MCF 10A (cell line): ENCODE results near the gene PARD3. TPM values are rescaled to one million over a fixed set of nuclear protein-coding genes. Genes with fewer than 3 reads are reported as not detected.

Experiments
- BruUV-seq: library from RNA; stranded (reverse); fragments of 400-500 nt; replicated peaks from 2 replicates; lab custom pipeline; 2021; lab: Mats Ljungman, UMichigan
- CTCF ChIA-PET: fragments of 300-600 bp; sonication (Branson Sonifier 250); formaldehyde crosslinking; extraction: SDS; loops from one replicate; lab custom pipeline; 2021; ENCODE audit warnings: antibody characterized with exemption, inconsistent platforms; lab: Yijun Ruan, JAX
- POLR2A ChIA-PET: fragments of 300-600, 350-650 bp; sonication (Branson Sonifier 250); formaldehyde crosslinking; extraction: SDS; loops from one replicate; lab custom pipeline; 2020; ENCODE audit warnings: antibody characterized with exemption, inconsistent platforms; lab: Yijun Ruan, JAX
- DNase-seq: peaks from one replicate; pipeline ENCODE4 v3.0.0-alpha.2; 2018; ENCODE audit not compliant: unreplicated experiment
- H3K27ac Mint-ChIP-seq: one replicate; pipeline ENCODE4 v1.8.0; 2022; ENCODE audit warnings: mild to moderate bottlenecking, low read depth, mixed read lengths; ENCODE audit not compliant: unreplicated experiment
- H3K27me3 Mint-ChIP-seq: one replicate; pipeline ENCODE4 v1.8.0; 2022; ENCODE audit warnings: mixed read lengths; ENCODE audit not compliant: insufficient read depth, unreplicated experiment
- H3K36me3 Mint-ChIP-seq: one replicate; pipeline ENCODE4 v1.8.0; 2022; ENCODE audit warnings: mild to moderate bottlenecking, moderate library complexity, mixed read lengths; ENCODE audit not compliant: insufficient read depth, unreplicated experiment
- H3K4me1 Mint-ChIP-seq: one replicate; pipeline ENCODE4 v1.8.0; 2022; ENCODE audit warnings: mixed read lengths; ENCODE audit not compliant: insufficient read depth, unreplicated experiment
- H3K4me3 Mint-ChIP-seq: one replicate; pipeline ENCODE4 v1.8.0; 2022; ENCODE audit warnings: mild to moderate bottlenecking, moderate library complexity, mixed read lengths; ENCODE audit not compliant: unreplicated experiment
- H3K9me3 Mint-ChIP-seq: one replicate; pipeline ENCODE4 v1.8.0; 2022; ENCODE audit warnings: mixed read lengths; ENCODE audit not compliant: unreplicated experiment
- intact Hi-C: fragments of 100-400 bp; cut with micrococcal nuclease; formaldehyde crosslinking; loops from 2 replicates; pipeline ENCODE4 v1.14.1; 2022
- total RNA-seq: library from RNA; stranded (reverse); gene quantifications from 2 replicates; pipeline ENCODE4 v1.2.3, GENCODE V29; 2022
- TF ChIP-seq, protein P1 (sequence below): fragments of 200-600 bp; IDR thresholded peaks from one replicate; pipeline ENCODE4 v1.8.0; 2022; ENCODE audit warnings: antibody characterized with exemption, mild to moderate bottlenecking; ENCODE audit not compliant: unreplicated experiment

PARD3 gene
- total RNA-seq, 1 experiment from 2014 or later: 70.0 TPM

- H3K27me3 Mint-ChIP-seq: no peaks in the 10 kb centered on the region
- intact Hi-C loops: loop anchor here (1.0 to 5.0 kb wide), 4 partner anchors 91 to 303 kb away; partner anchors contain the start of gene PARD3
- ChIA-PET POLR2A (interaction anchor here (0.9 to 2.8 kb wide), 9 partner anchors 8 to 304 kb away, joined by 3 to 13 read pairs (median 4); no protein-coding TSS in a partner anchor), CTCF (interaction anchor here (0.6 to 3.3 kb wide), 27 partner anchors 8 to 318 kb away, joined by 3 to 29 read pairs (median 5); no protein-coding TSS in a partner anchor)
- H3K9me3 Mint-ChIP-seq: no peaks in the 10 kb centered on the region
- H3K36me3 Mint-ChIP-seq: peaks cover 13% of the 10 kb centered on the region
- H3K4me3 Mint-ChIP-seq: peak overlapping the region; percentile 51
- BruUV-seq: no TSS peak
- DNase-seq: peak; percentile 69
- H3K27ac Mint-ChIP-seq: peak overlapping the region; percentile 10
- TF ChIP-seq, protein P1, sequence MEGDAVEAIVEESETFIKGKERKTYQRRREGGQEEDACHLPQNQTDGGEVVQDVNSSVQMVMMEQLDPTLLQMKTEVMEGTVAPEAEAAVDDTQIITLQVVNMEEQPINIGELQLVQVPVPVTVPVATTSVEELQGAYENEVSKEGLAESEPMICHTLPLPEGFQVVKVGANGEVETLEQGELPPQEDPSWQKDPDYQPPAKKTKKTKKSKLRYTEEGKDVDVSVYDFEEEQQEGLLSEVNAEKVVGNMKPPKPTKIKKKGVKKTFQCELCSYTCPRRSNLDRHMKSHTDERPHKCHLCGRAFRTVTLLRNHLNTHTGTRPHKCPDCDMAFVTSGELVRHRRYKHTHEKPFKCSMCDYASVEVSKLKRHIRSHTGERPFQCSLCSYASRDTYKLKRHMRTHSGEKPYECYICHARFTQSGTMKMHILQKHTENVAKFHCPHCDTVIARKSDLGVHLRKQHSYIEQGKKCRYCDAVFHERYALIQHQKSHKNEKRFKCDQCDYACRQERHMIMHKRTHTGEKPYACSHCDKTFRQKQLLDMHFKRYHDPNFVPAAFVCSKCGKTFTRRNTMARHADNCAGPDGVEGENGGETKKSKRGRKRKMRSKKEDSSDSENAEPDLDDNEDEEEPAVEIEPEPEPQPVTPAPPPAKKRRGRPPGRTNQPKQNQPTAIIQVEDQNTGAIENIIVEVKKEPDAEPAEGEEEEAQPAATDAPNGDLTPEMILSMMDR: peak; percentile 53
- H3K4me1 Mint-ChIP-seq: peaks cover 41% of the 10 kb centered on the region
These were observed 91.3 kb downstream of the PARD3 start for GRCh38 chr10:34723750-34724149.

DNA sequence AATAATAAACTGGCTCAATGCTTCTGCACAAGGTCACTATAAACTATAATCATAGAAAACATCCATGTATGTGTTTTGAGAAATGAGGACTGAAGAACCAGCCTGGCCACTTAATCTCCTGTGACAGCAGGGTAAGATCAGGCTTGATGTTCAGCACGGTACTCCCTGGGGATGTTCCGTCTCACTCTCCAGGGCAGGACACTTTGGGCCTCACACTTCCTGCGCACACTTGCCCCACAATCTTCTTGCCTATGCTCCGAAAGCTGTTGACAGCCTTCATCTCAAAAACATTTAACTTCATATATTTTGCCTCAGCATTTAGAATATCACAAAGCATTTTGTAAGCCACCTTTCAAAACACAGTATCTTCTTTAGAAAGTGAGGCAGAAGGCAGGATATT is 92.7 kb downstream of the PARD3 start:
- TF ChIP-seq, protein P1: no peak
- DNase-seq: no peak
- H3K27ac Mint-ChIP-seq: peak overlapping the region; percentile 57
- intact Hi-C loops: loop anchor here (2.0 to 5.0 kb wide), 2 partner anchors 92 to 270 kb away; partner anchors contain the start of gene PARD3
- BruUV-seq: no TSS peak
- no peaks in the 10 kb centered on the region for H3K27me3 Mint-ChIP-seq
- H3K36me3 Mint-ChIP-seq: peaks cover 13% of the 10 kb centered on the region
- no peaks in the 10 kb centered on the region for H3K9me3 Mint-ChIP-seq
- H3K4me1 Mint-ChIP-seq: peaks cover 37% of the 10 kb centered on the region
- ChIA-PET CTCF (interaction anchor here (1.2 to 2.1 kb wide), 7 partner anchors 9 to 319 kb away, joined by 3 to 9 read pairs (median 5); no protein-coding TSS in a partner anchor), POLR2A (interaction anchor here (0.7 to 3.0 kb wide), 5 partner anchors 9 to 55 kb away, joined by 3 to 21 read pairs (median 4); no protein-coding TSS in a partner anchor)
- H3K4me3 Mint-ChIP-seq: no peak overlapping the region

- peak; percentile 50 for DNase-seq
- intact Hi-C loops: loop anchor here (1.0 to 5.0 kb wide), 2 partner anchors 55 to 271 kb away; no protein-coding TSS in a partner anchor
- Mint-ChIP-seq H3K4me1 (peaks cover 32% of the 10 kb centered on the region), H3K9me3 (no peaks in the 10 kb centered on the region), H3K36me3 (peaks cover 8% of the 10 kb centered on the region), H3K4me3 (peak overlapping the region; percentile 45), H3K27me3 (no peaks in the 10 kb centered on the region), H3K27ac (peak overlapping the region; percentile 55)
- POLR2A ChIA-PET: interaction anchor here (0.7 to 3.0 kb wide), 11 partner anchors 10 to 297 kb away, joined by 3 to 21 read pairs (median 3); no protein-coding TSS in a partner anchor
- BruUV-seq: no TSS peak
- CTCF ChIA-PET: interaction anchor here (0.5 to 2.1 kb wide), 8 partner anchors 27 to 273 kb away, joined by 3 to 9 read pairs (median 4); no protein-coding TSS in a partner anchor
- TF ChIP-seq, protein P1: no peak
These were observed 93.8 kb downstream of the PARD3 start for GRCh38 chr10:34721208-34721840.

DNA sequence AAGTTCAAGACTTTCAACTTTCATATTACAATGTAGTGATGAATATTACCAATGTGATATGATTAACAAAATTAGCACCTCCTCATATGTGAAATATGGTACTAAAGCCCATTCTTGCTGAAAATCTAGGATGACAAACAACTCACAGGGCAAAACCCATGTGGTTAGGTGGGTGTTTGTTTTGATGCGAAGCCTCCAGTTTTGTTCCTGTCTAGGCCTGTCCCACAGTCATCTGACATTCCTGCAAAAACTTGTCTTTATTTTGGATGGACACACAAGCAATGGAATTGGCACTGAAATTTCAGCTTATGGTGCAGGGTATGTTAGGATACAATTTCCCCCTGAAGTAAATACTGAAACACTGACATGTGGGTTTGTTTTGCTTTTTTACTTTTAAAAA is 95.3 kb downstream of the PARD3 start:
- ChIA-PET CTCF (interaction anchor here (0.8 kb wide), 1 partner anchor 14 kb away, joined by 7 read pairs; no protein-coding TSS in a partner anchor), POLR2A (interaction anchor here (3.0 kb wide), 1 partner anchor 8 kb away, joined by 21 read pairs; no protein-coding TSS in a partner anchor)
- Mint-ChIP-seq H3K4me3 (no peak overlapping the region), H3K36me3 (peaks cover 6% of the 10 kb centered on the region), H3K27ac (peak overlapping the region; percentile 55), H3K4me1 (peaks cover 30% of the 10 kb centered on the region), H3K9me3 (no peaks in the 10 kb centered on the region), H3K27me3 (no peaks in the 10 kb centered on the region)
- TF ChIP-seq, protein P1: no peak
- intact Hi-C loops: loop anchor here (5.0 kb wide), 1 partner anchor 273 kb away; no protein-coding TSS in a partner anchor
- BruUV-seq: no TSS peak
- peak; percentile 55 for DNase-seq
